HG02588 (cell line): Measurements from ENCODE around the gene RCOR1.

Source experiments
- ATAC-seq: cut with Tn5 transposase; IDR thresholded peaks from one replicate; pipeline ENCODE4 v1.9.1; 2021; ENCODE audit warnings: mild to moderate bottlenecking, moderate library complexity; ENCODE audit not compliant: unreplicated experiment

The RCOR1 gene

DNA sequence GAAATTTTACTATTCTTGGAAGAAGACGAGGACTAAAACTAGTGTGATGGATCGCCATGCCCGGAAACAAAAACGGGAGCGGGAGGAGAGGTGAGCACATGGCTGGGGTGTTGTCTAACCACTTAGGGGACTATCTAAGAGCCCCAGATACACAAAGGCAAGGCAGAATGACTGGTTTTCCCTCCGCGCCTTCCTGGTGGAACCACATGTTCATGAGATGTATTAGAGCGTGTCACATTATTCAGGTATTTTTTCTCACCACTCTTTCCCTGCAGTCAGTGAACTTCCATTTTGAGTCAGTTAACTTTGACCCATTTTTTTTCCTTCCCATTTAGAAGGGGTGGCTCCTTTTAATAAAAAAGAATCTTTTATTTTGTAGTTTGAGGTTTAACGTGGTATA lies 116.0 kb downstream of the RCOR1 start:
- no peak for ATAC-seq

DNA sequence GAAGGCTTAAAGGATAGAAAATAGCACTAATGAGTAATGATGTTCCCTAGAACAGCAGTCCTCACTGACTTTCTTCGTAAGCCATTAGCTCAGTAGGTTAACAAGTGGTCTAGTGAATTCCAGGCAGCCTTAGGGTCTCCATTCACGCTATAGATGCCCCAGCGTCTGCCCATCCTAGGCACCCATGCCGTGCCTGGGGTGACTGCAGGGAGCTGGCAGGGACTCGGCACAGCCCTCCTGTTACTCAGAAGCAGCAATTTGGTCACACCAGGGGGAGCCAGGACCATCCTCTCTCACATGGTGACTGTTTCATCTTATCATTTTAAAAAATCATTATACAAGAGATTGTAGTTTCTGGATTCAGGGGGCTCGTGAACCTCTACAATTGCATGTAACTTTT lies 118.8 kb downstream of the RCOR1 start:
- no peak for ATAC-seq

- ATAC-seq, result no peak
Measured at GRCh38 chr14:102711946-102712345, 119.5 kb downstream of the RCOR1 start.

DNA sequence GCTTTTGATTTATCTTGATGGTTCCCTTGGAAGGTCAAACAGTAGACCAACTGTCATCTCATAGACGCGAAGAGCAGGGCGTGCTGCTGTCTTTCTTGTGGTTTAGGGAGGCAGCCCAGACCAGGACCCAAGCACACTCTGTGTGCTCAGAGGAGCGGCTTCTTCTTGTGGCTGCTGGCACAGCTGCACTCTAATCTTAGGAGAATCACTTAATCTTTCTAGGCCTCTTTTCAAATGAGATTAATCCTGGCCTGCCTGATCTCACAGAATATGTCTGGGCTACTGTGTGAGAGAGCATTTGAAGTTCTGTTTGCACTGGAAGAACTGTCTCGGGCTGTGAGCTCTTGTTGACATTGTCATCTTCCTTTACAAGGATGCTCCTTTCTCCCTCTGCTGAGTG lies 124.8 kb downstream of the RCOR1 start:
- ATAC-seq, result no peak

GRCh38 chr14:102722646-102723045 lies 130.2 kb downstream of the RCOR1 start:
- no peak for ATAC-seq

DNA sequence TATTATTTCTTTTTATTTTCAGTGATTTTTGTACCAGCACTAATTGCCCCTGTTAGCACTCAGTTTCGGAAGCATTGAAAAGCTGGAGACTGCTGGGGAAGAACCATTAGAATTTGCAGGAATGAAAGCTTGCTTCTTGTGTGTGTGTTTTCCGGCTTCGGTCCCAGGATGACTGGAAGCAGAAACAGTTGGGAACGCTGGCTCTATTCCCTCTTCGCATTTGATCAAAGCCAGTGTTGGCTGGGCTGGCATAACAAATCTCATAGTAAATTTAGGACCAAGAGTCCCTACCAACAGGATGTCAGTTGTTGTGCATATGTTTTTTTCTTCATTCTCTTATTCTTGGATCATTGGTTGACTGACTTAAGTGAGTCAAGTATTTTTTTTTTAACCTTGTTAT lies 131.2 kb downstream of the RCOR1 start:
- no peak for ATAC-seq

DNA sequence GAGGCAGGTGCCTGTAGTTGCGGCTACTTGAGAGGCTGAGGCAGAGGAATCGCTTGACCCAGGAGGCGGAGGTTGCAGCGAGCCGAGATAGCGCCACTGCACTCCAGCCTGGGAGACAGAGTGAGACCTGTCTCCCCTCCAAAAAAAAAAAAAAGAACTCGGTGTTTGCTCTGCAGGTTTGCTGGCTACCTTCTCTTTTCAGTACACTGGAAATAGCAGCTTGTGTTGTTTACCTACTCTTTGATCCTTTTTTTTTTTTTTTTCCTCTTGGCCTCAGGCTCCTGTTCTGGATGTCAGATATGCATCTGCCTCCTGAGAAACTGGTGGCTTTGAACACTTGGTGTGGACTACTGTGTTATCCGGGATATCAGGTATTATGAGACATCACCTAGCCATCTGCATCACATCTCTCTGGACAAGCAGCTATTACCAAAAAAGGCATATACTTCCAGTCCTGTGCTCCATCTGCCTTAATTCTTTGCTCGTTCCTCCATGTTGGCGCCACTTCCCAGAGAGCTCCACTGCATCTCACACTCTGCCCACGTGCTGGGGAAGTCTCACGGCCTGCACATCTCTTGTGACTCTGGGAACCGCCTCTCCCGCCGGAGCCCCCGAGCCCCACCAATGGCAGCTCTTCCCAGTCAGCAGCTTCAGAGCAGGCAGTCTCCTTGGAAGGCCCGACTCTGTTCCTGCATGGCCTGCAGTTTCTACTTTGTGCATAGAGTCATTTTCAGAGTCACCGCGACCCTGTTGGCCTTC lies 133.9 kb downstream of the RCOR1 start:
- ATAC-seq, result no peak

DNA sequence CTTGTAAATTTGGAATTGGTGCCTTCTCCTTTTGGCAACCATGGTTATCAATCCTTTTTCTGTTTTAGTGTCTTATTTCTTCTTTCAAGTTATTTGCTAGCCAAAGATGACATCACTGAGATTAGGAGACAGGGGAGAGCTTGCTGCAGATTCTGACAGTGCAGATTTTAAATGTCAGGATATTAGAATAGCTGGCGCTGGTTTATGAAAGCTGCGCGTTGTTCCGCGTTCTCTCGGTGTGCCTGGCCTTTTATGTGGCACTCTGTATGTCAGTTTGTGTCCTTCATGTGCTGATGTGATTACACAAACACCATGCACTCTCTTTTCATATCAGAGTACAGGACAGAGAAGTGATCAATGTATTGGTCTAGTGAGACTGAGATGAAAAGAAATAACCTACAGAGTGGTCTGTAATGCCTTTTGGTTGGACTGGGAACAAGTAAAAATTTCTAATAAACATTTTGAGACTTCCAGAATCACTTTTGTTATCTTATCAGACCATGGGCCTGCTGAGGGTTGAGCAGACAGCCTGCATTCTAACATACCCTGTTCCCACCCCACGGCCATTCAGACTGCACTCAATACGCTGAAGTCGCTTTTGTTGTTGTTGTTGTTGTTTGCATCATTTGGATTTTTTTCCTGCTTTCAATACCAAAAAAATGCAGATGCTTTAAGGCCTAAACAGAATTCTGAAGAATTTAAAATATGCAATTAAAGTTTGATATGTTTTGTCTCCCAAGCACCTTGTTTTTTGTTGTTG lies 135.1 kb downstream of the RCOR1 start:
- ATAC-seq, result no peak

DNA sequence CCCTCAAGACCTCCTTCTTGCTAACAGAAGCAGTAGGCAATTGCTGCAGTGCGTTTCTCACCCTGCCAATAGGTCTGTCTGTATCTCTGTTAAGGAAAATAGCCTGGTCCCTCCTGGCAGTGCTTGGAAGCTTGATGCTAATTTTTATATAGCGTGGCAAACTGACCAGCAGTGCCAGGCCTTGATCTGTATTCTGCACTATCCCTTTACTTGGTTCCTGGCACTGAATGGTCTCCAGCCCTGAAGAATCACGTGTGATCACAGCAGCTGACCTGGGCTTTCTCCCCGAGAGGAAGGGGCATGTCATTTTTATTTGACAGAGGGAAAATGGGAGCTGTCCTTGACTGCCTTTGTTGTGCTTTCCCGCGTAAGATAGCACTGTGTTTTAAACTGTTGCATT lies 136.1 kb downstream of the RCOR1 start:
- ATAC-seq, result no peak

DNA sequence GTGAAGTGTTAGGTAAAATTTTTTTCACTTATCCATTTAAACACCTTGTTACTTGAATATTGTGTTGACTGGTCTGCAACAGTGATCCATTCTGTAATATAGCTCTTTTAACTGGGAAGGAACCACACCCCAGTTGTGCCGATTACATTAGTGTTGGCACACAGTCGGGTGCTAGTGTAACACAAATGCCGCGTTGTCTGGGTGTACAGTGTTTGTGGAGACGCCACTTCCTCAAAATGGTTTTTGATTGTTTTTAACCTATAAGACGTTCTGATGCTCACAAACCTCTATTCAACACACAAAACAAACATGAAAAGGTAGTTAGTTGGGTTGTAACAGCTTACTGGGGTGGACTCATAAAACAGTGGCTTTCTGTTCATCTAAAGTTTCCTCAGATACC lies 136.8 kb downstream of the RCOR1 start:
- no peak for ATAC-seq

- no peak for ATAC-seq
Measured at GRCh38 chr14:102729825-102730224, 137.4 kb downstream of the RCOR1 start.

- no peak for ATAC-seq
Measured at GRCh38 chr14:102731101-102731870, 138.8 kb downstream of the RCOR1 start.

DNA sequence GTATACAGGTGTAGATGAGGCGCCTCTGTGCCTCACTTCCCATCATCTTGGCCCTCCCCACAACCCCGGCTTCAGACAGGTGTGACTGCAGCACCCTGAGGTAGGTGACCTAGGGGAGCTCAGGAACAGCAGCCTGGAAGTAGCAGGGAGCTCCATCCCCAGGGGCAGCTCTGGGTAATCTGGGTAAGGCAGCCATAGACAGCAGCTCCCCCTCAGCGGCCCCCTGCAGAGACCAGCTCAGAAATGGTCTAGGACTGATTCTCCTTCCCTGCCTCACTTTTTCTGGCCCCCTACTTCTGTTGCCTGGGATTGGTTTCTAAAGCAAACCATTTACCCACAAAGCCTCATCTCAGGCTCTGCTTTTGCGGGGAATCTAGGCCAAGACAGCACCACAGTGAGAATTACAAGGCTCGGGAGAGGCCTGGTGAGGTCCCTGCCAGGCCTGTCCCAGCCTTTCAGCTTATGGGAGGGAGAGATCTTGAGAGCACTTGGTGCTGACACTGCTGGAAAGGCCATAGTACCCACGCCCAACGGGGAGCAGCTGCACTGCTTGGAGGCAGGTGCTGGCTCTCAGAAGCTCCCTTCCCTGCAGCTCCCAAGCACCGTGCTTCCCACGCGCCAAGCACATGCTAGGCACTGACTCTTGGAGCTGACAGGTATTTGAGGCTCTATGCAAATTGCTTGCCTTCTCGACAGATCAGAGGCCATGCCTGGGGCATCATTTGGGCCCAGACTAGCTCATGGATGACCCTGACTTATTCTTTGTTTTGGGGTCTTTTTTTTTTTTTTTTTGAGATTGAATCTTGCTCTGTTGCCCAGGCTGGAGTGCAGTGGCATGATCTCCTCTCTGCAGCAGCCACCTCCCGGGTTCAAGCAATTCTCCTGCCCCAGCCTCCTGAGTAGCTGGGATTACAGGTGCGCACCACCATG lies 139.7 kb downstream of the RCOR1 start:
- ATAC-seq, result no peak

GRCh38 chr14:102732924-102733323 lies 140.5 kb downstream of the RCOR1 start:
- ATAC-seq, result no peak

DNA sequence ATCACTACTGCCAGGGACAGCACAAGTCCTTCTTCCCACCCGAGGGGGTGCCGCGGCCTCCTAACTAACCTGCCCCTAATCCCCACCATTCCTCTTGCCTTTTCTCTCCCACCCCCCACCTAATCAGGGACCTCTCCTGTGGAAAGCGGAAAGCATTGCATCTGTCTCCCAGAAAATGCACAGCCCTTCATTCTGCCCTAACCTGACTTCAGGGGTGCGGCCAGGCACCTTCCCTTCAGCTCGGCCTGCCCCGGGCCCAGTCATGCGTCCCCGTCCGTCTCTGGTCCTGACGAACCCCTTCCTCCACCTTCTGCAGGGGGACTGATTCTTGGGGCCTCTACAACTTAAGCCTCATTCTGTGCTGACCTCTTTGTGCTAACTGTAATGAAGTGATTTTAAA lies 140.9 kb downstream of the RCOR1 start:
- no peak for ATAC-seq

DNA sequence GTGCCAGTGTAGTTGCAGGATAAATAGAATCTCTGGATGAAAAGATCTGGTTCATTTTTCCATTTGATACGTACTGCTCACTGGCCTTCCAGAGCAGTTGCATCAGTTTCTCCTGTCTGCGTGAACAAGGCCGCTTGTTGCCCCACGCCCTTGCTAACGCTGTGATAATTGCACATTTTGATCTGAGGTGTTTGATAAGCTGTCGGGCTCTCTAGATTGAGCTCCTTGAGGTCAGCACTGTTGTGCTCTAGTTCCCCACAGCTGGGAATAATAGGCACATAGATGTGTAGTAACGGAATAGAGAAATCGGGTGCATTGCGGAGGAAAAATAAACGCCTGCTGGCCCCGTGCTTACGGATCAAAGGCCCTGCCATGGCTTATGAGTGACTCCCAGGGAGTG lies 142.0 kb downstream of the RCOR1 start:
- ATAC-seq, result no peak

DNA sequence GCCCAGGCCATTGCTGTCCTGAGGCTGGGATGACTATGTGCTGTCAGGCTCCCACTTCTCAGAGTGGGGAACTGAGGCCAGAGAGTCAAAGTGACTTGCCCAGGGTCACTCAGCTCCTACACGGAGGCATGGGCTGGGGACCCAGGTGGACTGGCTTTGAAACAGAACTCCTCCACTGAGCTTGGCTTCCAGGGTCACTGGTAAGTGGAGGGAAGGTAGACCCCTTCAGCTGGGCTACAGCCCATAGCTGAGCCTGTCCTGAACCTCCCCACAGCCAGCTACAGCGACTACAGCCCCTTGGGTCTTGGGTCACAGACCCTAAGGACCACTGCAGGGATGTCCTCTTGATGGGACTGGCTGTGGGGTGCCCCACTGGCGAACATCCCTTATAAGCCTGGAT lies 144.5 kb downstream of the RCOR1 start:
- no peak for ATAC-seq

DNA sequence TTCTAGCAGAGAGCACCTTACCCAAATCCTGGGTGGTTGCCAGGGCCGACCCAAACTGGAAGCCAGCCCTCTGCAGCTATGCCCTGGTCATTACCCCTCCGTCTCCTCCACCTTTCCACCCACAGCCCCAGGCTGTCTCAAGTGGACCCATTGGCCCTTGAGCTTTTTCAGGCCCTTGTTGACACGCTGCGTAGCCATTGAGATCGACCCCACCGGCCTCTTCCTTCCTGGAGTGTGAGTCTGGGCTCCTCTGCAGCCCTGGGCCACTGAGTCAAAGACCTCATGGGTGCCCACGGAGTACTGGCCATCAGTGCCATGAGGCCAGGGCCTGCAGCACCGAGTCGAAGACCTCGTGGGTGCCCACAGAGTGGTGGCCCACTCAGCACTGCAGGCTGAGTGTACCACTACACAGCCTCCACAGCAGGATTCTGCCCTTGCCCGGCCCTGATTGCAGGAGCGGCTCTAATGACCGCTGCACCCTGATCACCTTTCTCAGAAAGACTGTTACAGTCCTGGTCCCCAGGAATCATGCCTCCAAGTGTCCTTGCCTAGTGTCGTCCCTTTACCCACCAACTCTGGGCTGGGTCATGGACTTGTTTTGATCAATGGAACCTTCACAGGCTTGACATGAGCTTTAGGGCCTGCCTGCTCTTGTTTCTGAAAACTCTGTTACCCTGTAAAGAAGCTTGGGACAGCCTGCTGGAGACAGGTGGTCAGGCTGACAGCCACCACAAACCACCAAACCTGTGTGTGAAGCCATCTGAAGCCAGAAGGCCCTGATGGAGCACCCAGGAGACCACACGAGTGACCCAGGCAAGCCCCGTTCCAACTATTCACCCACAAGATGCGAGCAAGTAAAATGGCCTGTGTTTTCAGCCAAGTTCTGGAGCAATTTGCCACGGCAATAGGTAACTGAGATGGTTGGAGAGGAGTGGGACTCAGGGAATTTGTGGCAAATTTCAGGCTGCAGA lies 145.2 kb downstream of the RCOR1 start:
- no peak for ATAC-seq

- no peak for ATAC-seq
Measured at GRCh38 chr14:102738373-102739189, 146.1 kb downstream of the RCOR1 start.
